ENCODE data around the gene POU5F2.

DNA sequence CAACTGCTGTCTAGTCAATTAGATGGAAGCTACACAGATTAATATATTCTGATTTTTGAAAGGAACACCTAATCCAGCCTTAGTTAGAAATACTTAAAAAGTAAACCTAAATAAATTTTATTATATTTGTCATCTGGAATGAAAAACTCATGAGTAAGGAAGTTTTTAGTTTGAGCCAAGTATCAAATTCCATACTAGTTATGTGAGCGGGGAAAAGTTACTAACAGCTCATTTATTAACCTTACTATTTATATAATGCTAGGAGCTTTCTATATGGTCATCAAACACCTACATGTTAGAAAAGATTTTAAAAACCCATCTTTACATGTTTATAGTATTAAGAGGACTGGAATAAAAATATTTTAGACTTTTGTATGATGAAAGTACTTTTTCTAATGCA lies 41.6 kb upstream of the POU5F2 start:
- TF ChIP-seq, protein P1, sequence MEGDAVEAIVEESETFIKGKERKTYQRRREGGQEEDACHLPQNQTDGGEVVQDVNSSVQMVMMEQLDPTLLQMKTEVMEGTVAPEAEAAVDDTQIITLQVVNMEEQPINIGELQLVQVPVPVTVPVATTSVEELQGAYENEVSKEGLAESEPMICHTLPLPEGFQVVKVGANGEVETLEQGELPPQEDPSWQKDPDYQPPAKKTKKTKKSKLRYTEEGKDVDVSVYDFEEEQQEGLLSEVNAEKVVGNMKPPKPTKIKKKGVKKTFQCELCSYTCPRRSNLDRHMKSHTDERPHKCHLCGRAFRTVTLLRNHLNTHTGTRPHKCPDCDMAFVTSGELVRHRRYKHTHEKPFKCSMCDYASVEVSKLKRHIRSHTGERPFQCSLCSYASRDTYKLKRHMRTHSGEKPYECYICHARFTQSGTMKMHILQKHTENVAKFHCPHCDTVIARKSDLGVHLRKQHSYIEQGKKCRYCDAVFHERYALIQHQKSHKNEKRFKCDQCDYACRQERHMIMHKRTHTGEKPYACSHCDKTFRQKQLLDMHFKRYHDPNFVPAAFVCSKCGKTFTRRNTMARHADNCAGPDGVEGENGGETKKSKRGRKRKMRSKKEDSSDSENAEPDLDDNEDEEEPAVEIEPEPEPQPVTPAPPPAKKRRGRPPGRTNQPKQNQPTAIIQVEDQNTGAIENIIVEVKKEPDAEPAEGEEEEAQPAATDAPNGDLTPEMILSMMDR (conservative IDR thresholded peaks at IDR 0.05; ENCODE audit: low read depth, low read length): no peak
- no peak for TF ChIP-seq EZH2 (IDR thresholded peaks at IDR 0.05; ENCODE audit: borderline replicate concordance, low read depth, low read length, poor library complexity, severe bottlenecking)

Data from A673 (cell line).